Endothelial cell of umbilical vein (primary cell): ENCODE measurements around the gene BRI3BP. TPM values are rescaled to one million over a fixed set of nuclear protein-coding genes. Genes with fewer than 3 reads are reported as not detected.

ENCODE experiments used
- BruUV-seq: library from RNA; stranded (reverse); fragments of 400-500 nt; replicated peaks from 2 replicates; lab custom pipeline; 2021; lab: Mats Ljungman, UMichigan
- CTCF ChIA-PET: fragments of 300-600, 350-600 bp; sonication (Branson Sonifier 250); formaldehyde crosslinking; loops from one replicate; lab custom pipeline; 2021; ENCODE audit warnings: antibody characterized with exemption, inconsistent platforms; lab: Charles Lee
- POLR2A ChIA-PET: fragments of 300-600, 350-600 bp; sonication (Branson Sonifier 250); formaldehyde crosslinking; loops from one replicate; lab custom pipeline; 2021; ENCODE audit warnings: antibody characterized with exemption, inconsistent platforms; lab: Charles Lee
- DNase-seq: peaks from one replicate; pipeline ENCODE4 v3.0.0-alpha.2; 2011; ENCODE audit warnings: low read depth, low spot score
- FAIRE-seq: peaks from 2 replicates; lab custom pipeline; 2011; peaks lifted over from hg19 to GRCh38; lab: Jason Lieb, UNC
- H2AFZ ChIP-seq: 2 replicates; pipeline ENCODE4 v1.6.0; 2012; ENCODE audit warnings: low read depth, low read length, control low read depth, inconsistent platforms
- H3K27ac ChIP-seq: 2 replicates; pipeline ENCODE4 v1.5.1; 2011; ENCODE audit warnings: low read depth, mild to moderate bottlenecking, control low read depth, low read length, moderate library complexity; ENCODE audit not compliant: insufficient read depth
- H3K27me3 ChIP-seq, 2 experiments: 2 replicates each; pipeline versions ENCODE4 v1.6.0 to v1.6.1; 2011; ENCODE audit warnings: low read length in 2 of 2, mixed read lengths in 1 of 2; ENCODE audit not compliant: control insufficient read depth in 2 of 2, insufficient read depth in 2 of 2
- H3K36me3 ChIP-seq, 2 experiments: 2 replicates in 1 of 2; 3 replicates in 1 of 2; pipeline ENCODE4 v1.5.1; 2011; ENCODE audit warnings: low read length in 2 of 2, mild to moderate bottlenecking in 1 of 2, moderate library complexity in 1 of 2; ENCODE audit not compliant: control insufficient read depth in 2 of 2, insufficient read depth in 2 of 2; ENCODE audit errors: extremely low read depth in 1 of 2
- H3K4me1 ChIP-seq: 3 replicates; pipeline ENCODE4 v1.5.1; 2011; ENCODE audit warnings: mild to moderate bottlenecking, low read length; ENCODE audit not compliant: control insufficient read depth, insufficient read depth; ENCODE audit errors: extremely low read depth
- H3K4me2 ChIP-seq: 2 replicates; pipeline ENCODE4 v1.6.1; 2011; ENCODE audit warnings: low read length, control low read depth, mixed read lengths; ENCODE audit not compliant: insufficient read depth
- H3K4me3 ChIP-seq, 3 experiments: fragments of 200-600 bp in 1 of 3; sonication (generic), shearing (Covaris generic) in 1 of 3; replicated peaks in 1 of 3; 2 replicates each; pipeline ENCODE4 v1.5.1; 2011 to 2016; ENCODE audit warnings: control low read depth in 3 of 3, low read length in 3 of 3, mild to moderate bottlenecking in 2 of 3, inconsistent platforms in 1 of 3, low read depth in 1 of 3, moderate library complexity in 1 of 3; ENCODE audit not compliant: insufficient read depth in 1 of 3
- H3K79me2 ChIP-seq: 2 replicates; pipeline ENCODE4 v1.6.0; 2012; ENCODE audit warnings: low read length, inconsistent platforms; ENCODE audit not compliant: control insufficient read depth, insufficient read depth
- H3K9ac ChIP-seq: replicated peaks from 2 replicates; pipeline ENCODE3; 2011; ENCODE audit warnings: low read length, control low read depth; ENCODE audit not compliant: insufficient read depth; ENCODE audit errors: extremely low read depth
- H3K9me1 ChIP-seq: replicated peaks from 3 replicates; pipeline ENCODE4 v1.6.0; 2011; ENCODE audit warnings: mild to moderate bottlenecking, low read length; ENCODE audit not compliant: control insufficient read depth, insufficient read depth; ENCODE audit errors: extremely low read depth
- H3K9me3 ChIP-seq: replicated peaks from 2 replicates; pipeline ENCODE4 v1.5.1; 2012; ENCODE audit warnings: low read length, inconsistent platforms; ENCODE audit not compliant: control insufficient read depth, insufficient read depth
- H4K20me1 ChIP-seq: replicated peaks from 2 replicates; pipeline ENCODE3; 2011; ENCODE audit warnings: mild to moderate bottlenecking, low read length; ENCODE audit not compliant: control insufficient read depth, insufficient read depth; ENCODE audit errors: extremely low read depth
- CTCF ChIP-seq, 2 donors: IDR thresholded peaks; 1 replicate in 1 of 2; 2 replicates in 1 of 2; pipeline ENCODE4 v1.5.1; 2011; ENCODE audit warnings: low read length in 2 of 2, mild to moderate bottlenecking in 2 of 2, moderate library complexity in 2 of 2, control low read depth in 1 of 2, inconsistent platforms in 1 of 2, low read depth in 1 of 2; ENCODE audit not compliant: insufficient read depth in 1 of 2; ENCODE audit errors: extremely low read depth in 1 of 2
- EZH2 ChIP-seq: IDR thresholded peaks from 2 replicates; pipeline ENCODE4 v1.6.1; 2012; ENCODE audit warnings: borderline replicate concordance, low read depth, mild to moderate bottlenecking, moderate library complexity, low read length, inconsistent platforms; ENCODE audit not compliant: severe bottlenecking
- FOS ChIP-seq: IDR thresholded peaks from 2 replicates; pipeline ENCODE4 v1.6.1; 2011; ENCODE audit warnings: mild to moderate bottlenecking, low read length, moderate library complexity, borderline replicate concordance; ENCODE audit not compliant: insufficient read depth
- GATA2 ChIP-seq: IDR thresholded peaks from 2 replicates; pipeline ENCODE4 v1.7.0; 2011; ENCODE audit warnings: low read depth, mild to moderate bottlenecking, moderate library complexity, mixed read lengths, low read length; ENCODE audit not compliant: insufficient read length, insufficient read depth
- JUN ChIP-seq: IDR thresholded peaks from 2 replicates; pipeline ENCODE4 v1.6.1; 2011; ENCODE audit warnings: borderline replicate concordance, low read depth; ENCODE audit not compliant: insufficient read length, insufficient read depth
- MAX ChIP-seq: IDR thresholded peaks from 2 replicates; pipeline ENCODE4 v1.6.1; 2011; ENCODE audit not compliant: insufficient read depth, insufficient read length
- MYC ChIP-seq: IDR thresholded peaks from one replicate; pipeline ENCODE4 v1.6.1; 2011; ENCODE audit warnings: mild to moderate bottlenecking, low read depth, low read length
- POLR2A ChIP-seq: IDR thresholded peaks from 2 replicates; pipeline ENCODE4 v1.6.1; 2012; ENCODE audit warnings: low read depth, mild to moderate bottlenecking, control low read depth, low read length
- POLR2AphosphoS5 ChIP-seq: IDR thresholded peaks from 2 replicates; pipeline ENCODE4 v1.6.1; 2012; ENCODE audit warnings: low read depth, mild to moderate bottlenecking, control low read depth, low read length, moderate library complexity; ENCODE audit not compliant: insufficient read depth
- dilution Hi-C: fragments of 300-500 bp; cut with MboI; formaldehyde crosslinking; loops from one replicate; pipeline ENCODE4 v1.15.0; 2019; ENCODE audit warnings: low sequenced_read_pairs; ENCODE audit not compliant: extremely low pct_ligation_motif_present
- intact Hi-C: fragments of 100-400 bp; cut with micrococcal nuclease; formaldehyde crosslinking; loops from one replicate; pipeline ENCODE4 v1.10.0; 2022
- polyA plus RNA-seq, 4 experiments: library from polyadenylated mRNA; depleted of rRNA in 3 of 4; stranded (reverse) in 3 of 4; unstranded in 1 of 4; fragments of >200 nt; gene quantifications; 2 replicates each; pipeline versions ENCODE4 v1.2.1 to v1.2.3, GENCODE V29; 2011 to 2012; ENCODE audit warnings: missing spikeins in 1 of 4
- total RNA-seq: library from RNA; stranded (reverse); gene quantifications from 2 replicates; pipeline ENCODE4 v1.2.3, GENCODE V29; 2021

Gene BRI3BP
- total and polyA plus RNA-seq, 2 donors (not counting 3 experiments of a cell fraction or from before 2014, with no cell fraction given): 3.4 to 8.2 TPM

- POLR2A ChIA-PET: no interaction called here
- CTCF ChIA-PET: no interaction called here
Observed at GRCh38 chr12:125065919-125066570, 72.6 kb downstream of the BRI3BP start.

More at GRCh38 chr12:125065919-125066570, 72.6 kb downstream of the BRI3BP start:
- peak overlapping the region; percentile 84 for H2AFZ ChIP-seq
- H3K36me3 ChIP-seq: no peaks in the 10 kb centered on the region
- H3K4me2 ChIP-seq: peak overlapping the region; percentile 68
- intact Hi-C loops (loop anchor here (1.0 to 2.0 kb wide), 2 partner anchors 17 to 77 kb away; partner anchors contain the start of gene DHX37), dilution Hi-C loops (no loop called here)
- no TSS peak for BruUV-seq
- H3K27me3 ChIP-seq: peaks cover 0 to under 1% of the 10 kb centered on the region in 2 experiments
- peaks cover 13% of the 10 kb centered on the region for H3K4me1 ChIP-seq
- no peaks in the 10 kb centered on the region for H3K9me1 ChIP-seq
- H4K20me1 ChIP-seq: no peaks in the 10 kb centered on the region
- H3K27ac ChIP-seq: no peak overlapping the region
- FAIRE-seq (no peak), DNase-seq (no peak)
- peak overlapping the region; percentile 72 to 80 (median 78) for H3K4me3 ChIP-seq
- peak overlapping the region; percentile 71 for H3K9ac ChIP-seq
- H3K79me2 ChIP-seq: peaks cover 7% of the 10 kb centered on the region
- TF ChIP-seq FOS (no peak), GATA2 (no peak), CTCF (IDR thresholded peaks at IDR 0.05; ENCODE audit: extremely low read depth in 1 of 2, insufficient read depth in 1 of 2, low read depth in 1 of 2, low read length in 2 of 2) (no peak), MAX (no peak), POLR2AphosphoS5 (no peak), POLR2A (no peak), EZH2 (no peak), JUN (no peak), MYC (no peak)
- no peaks in the 10 kb centered on the region for H3K9me3 ChIP-seq
